ENCODE measurements around the gene PTPRG.
A peak's percentile ranks its signal among the peaks of the same experiment; 100 is the strongest.

Gene PTPRG

DNA sequence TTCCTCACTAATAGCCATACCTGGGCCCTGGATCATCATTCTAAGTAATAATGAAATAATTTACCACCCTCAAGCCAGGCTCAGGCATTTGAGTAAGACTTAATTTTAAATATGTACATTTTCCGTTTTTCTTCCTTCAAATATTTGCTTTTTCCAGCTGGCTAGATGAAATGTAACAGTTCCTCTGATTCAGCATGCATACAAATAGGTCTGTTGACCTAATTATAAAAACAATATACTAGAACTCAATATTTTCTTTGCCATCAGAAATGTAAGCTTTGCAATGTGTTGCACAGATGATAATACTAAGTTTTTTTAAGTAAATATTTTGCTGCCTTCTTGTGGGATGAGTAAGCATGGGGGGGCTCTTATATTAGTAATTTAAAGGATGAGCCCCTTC, 720.4 kb downstream of the PTPRG start:
- no peak for DNase-seq (ENCODE audit: low spot score)

DNA sequence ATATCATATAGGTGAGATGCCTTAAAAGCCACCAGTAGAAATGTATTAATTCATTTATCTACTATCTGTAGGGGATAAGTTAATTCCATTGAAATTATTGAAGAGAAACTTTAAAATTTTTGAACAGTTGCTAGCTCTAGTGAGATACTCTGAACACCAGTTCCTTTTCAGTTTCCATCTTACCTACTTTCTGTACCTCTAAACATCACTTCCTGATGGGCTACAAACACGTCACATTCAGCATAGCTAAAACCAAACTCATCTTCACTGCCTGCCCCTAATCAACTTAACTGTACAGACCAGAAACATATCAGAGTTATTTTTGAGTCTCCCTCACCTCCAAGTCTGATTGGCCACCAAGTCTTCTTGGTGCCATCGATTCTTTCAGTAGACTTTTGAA, 723.1 kb downstream of the PTPRG start:
- no peak for DNase-seq (ENCODE audit: low spot score)

DNA sequence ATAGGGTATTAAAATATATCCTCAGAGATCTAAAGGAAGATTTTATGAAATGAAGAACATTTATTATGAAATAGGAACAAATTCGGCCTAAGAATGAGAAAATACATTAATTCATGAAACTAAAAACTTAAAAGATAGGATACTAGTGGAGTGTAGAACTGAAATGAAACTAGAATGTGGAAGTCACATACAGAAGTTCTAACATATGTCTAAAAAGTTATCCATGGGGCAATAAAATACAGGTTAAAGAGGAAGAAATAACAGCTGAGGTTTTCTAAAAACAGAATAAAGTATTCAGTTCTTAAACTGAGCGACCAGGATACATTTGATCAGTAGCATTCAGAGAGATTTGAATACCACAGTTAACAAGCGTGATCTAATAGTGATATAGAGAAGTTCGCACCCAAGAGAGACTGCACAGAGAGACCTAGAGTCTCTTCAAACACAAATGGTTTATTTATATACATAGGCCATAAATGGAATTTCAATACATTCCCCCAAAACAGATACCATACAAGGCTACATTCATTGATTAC, 726.1 kb downstream of the PTPRG start:
- DNase-seq (ENCODE audit: low spot score): no peak

DNA sequence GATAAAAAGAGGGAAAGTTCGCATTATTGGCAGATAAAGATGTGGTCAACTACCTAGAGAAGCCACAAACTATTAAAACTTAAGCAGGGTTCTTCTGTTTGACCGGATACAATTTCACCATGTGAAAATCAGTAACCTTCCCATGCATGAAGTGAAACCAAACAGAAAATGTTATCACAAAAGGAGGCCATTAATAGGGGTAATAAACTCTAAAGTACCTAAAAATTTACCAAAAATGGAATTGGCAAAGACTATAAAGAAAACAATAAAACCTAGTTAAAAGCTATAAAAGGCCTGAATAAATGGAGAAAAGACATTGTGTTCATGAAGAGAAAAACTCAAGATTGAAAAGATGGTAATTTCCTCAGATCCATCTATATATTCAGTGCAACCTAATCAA, 728.6 kb downstream of the PTPRG start:
- DNase-seq (ENCODE audit: low spot score): no peak

DNA sequence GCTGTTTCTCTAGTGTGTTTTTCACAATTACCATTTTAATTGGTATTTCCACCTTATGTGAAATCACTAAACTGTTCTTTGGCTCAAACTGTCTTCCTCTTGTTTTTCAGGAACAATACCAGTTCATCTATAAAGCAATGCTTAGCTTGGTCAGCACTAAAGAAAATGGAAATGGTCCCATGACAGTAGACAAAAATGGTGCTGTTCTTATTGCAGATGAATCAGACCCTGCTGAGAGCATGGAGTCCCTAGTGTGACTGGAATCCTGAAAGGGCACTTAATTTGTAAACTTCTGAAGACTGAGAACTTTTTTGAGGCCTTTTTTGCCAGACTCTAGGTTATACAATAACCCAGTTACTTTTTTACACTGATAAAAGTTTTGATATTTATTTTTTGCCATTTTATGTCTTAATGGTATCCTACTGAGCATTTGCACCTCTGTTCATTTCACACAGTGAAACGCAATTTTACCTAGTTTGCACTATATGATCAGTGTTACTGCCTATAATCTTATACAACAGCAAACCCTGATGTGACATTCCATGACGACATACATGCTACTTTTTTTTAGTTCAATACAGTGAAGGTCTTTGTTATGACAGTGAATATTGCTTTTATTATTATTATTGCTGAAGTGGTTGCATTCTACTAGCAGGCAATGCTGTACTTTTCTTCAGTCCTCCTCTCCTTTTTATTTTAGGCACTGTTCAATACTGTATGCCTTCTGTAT, 731.8 kb downstream of the PTPRG start:
- no peak for DNase-seq (ENCODE audit: low spot score)

DNA sequence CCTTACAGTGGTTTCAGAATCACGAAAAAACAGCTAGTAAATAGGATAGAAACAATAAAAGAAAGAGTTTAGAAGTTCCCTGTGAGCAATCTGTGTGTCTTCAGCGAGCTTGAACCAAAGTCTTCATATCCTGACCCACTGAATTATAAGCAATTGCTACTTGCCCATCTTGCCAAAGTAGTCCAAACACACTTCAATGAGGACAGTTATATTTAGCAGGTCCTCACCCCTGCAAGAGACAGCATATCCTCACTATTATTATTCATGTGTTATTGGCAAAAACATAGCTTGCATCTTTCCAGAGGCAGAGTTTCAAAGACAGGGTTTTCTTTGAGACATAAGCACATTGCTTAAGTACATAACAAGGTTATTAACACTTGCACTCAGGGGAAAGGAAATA, 734.2 kb downstream of the PTPRG start:
- no peak for DNase-seq (ENCODE audit: low spot score)

DNA sequence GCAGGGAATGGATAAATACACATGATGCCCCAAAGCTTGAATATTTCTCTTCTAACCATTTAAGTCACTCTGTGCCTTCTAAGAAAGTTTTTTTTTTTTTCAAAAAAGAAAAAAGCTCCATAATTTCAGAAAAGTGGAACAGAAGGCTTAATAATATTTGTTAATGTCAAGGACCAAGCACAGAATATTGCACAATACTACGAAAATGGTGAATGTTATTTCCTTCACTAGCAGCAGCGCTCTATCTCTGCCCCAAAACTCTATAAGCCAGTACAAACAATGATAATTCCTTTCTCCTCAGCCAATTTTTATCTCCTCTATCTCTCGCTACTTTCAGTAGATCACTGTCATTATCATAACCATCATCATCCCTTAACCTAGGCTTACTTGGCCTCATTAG, 739.2 kb downstream of the PTPRG start:
- DNase-seq (ENCODE audit: low spot score): no peak

DNA sequence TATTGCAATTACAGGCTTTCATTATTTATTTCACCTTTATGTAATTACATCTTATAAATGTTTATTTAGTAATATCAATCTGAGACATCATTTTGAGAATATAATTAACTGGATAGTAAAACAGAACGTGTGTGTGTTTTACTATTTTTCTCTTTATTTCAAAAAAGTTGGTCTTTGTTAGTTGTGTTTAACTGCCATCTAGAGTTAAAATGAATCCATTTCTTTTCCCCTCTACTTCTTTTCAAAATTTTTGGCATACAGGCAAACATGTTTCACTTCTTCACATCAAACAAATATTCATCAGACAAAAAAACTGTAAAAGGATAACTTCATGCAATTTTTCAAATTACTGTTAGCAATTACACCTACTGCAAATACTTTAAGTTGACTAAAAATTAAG, 750.8 kb downstream of the PTPRG start:
- DNase-seq (ENCODE audit: low spot score): no peak

DNA sequence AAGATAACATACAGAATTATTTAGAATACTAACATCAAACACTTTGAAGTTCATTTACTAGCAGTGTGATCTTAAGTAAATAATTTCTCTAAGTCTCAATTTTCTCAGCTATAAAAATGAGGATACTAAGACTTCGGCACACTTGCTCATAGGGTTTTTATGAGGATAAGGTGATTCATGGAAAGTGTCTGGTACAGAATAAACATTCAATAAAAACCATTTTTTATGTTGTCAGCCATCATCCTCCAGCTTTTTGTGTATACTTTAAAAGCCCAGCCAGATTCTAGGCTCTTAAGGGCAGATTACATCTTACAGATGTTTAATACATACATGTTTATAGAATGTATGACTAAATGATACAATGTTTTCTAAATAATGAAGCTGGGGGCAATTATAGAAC, 755.2 kb downstream of the PTPRG start:
- DNase-seq (ENCODE audit: low spot score): no peak

DNA sequence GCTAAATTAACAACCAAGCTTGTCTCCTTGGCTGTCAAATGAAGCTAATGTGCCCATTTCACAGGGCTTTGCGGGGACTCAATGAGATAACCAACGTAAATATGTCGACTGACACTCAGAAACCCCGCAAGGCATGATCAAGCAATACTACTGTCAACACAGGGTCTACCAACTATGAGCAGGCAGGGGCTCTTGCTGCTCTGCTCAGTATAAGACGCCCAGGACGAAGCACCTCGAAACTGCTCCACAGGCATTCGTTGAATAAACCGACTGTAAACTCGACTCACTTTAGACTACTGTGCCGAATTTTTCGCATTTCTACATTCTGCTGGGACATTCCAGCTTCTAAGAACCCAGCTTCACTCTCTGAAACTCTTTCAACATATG, 757.0 kb downstream of the PTPRG start:
- DNase-seq (ENCODE audit: low spot score): no peak

DNA sequence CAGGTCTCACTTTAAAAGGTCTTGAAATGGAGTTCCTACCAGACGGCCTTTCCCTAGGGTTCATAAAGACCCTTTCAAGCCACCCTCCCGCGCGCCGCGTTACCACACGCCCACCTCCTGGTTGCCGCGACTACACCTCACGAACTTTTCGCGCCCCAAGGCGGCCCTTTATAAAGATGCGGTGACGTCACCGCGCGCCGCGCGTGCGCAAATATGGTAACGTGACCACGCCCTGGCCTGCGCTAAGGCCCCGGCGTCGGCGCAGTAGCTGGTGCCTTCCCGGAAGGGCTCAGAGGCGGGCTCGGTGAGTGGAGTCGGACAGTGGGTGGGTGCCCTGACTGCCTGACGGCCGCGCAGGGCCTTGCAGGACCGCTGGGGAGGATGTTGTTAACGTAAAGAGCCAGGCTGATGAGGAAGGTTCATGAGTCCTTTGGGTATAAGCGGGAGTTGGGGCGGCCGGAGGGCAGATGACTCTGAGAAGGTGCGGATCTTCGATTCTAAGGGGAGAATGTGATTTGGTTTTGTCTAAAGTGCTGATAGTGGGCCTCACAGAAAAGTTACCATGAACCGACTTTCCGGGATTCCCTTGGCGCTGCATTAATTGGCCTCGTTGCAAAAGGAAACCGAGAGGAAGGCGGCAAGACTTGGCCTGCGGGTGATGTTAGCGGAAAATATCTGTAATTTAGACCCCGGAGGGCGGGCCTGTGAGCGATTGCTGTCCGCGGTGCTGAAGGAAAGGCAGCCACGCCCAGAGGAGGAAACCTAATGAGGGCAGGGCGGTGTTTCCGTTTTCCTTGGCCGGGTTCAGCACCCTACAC, 757.6 kb downstream of the PTPRG start:
- peak; percentile 79 for DNase-seq (ENCODE audit: low spot score)

DNA sequence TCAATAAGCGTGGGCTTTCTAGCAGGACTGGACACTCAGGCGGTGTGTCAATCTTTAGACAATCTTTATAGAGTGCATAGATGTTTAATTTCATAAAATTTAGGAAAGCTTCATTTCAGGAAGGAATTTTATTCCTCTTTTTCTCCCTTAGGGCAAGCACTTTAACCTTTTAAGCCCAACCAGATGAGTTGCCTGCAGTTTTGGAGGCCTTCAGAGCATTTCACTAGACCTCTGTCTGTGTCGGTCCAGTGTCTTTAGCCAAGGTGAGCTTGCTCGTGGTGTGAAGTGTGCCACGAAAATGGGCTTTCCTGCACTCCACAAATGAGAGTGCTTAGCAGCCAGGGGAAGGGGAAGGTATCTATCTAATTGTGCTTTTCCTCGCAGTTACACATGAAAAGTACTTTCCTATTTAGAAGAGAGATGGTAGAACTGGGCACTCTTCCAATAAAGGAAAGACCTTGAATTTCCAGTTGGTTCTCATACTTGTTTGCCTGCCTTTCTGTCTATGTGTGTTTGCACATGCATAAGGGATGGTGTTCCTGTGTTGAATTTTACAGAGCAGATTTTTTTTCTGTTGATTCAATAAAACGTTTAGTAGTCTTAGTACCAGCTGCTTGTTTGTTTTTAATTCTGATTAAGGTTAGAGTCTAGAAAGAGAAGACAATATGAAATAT, 758.3 kb downstream of the PTPRG start:
- DNase-seq (ENCODE audit: low spot score): no peak

DNA sequence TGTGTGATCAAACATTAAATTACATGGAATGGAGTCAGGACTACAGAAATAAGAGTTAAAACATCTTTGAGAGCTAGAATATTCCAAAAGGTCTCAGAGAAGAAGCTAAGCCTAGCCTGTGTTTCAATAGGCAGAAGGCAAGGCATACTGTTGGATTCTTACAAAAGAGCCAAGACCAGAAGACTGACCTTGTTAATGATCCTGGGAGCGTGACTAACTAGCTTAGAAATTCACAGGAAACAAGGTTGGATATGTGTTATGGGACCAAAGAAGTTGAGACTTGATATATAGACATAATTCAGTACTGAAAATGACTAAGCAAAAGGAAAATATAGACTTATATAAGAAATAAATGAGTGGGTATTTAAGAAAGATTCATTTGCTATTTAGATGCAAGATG, 761.9 kb downstream of the PTPRG start:
- no peak for DNase-seq (ENCODE audit: low spot score)

DNA sequence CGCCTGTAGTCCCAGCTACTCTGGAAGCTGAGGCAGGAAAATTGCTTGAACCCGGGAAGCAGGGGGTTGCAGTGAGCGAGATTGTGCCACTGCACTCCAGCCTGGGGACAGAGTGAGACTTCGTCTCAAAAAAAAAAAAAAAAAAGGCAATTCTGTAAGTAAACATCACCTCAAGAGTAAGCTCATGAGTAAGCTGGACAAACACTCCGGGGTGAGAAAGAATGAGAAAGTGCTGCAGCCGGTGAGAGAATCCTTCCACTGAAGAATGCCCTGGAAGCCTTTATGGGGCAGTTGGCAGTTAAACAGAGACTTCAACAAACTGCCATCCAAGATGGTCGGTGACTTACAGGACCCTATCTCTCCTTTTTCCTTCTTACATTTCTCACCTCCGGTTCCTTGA, 764.5 kb downstream of the PTPRG start:
- no peak for DNase-seq (ENCODE audit: low spot score)

DNA sequence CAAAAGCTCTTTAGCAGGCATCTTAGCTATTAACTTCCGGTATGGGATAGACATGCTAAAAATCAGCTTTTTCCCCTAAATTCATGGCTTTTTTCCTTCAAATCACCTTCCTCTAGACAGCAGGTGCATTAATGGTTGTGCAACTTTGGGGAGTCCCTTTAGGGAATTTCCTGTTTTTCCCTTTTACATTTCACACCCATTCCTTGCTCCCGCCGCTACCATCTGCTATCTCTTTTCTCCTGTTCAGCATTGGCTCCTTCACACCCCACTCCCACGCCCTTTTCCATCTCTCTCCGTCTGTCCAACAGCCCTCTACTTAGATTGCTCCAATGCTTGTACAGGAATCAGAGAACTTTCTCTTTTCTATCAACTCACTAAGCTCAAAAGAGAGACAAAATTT, 768.6 kb downstream of the PTPRG start:
- DNase-seq (ENCODE audit: low spot score): no peak

DNA sequence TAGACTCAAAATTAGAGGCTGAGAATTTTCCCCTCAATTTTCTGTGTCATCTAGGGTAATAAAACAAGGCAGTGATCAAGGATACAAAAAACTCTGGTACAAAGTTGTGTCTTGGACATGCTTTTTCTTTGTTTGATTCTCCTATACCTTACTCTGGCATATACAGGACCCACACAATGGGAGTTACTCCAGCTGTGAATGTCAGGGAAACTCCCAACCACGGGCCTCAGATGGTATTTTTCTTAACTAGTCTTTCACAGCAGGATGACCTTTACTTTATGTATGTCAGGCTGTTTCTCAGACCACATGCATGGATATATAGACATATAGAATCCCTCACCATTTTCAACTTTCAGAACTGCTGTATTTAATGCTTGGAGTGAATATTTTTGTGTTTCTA, 770.6 kb downstream of the PTPRG start:
- DNase-seq (ENCODE audit: low spot score): no peak

DNA sequence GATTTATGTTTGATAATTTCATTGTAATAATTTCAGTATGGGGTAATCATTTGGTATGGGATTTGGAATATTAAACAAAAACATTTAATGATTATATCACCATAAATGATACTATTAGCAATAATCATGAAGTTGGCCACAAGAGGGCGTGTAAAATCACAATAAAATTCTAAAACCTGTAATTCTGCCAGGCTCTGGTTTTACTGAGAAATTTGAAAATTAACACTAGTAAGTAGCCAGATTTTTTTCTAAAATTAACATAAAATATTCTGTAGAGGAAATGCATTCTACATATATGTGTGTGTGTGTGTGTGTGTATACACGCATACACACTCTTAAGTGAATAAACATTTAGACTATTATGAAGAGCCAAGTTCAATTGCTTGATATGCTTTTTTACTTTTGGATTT, 771.5 kb downstream of the PTPRG start:
- DNase-seq (ENCODE audit: low spot score): peak; percentile 30

DNA sequence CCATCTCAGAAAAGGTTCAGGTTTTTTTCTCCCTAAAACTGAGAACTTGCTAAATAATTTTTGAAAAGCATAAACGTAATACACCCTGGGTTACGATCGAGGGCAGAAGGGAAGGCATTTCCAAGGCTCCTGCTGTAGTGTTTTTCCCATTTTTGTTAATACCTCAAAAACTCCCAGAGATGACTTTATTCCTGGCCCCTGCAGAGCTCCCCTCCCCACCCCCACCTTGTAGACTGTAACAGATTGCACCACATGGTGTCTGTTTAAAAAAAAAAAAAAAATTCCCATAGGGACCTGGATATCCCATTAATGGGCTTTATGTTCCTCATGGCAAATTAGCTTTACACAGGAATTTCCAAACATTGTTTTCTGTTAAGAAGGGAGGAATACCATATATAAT, 773.8 kb downstream of the PTPRG start:
- DNase-seq (ENCODE audit: low spot score): no peak

DNA sequence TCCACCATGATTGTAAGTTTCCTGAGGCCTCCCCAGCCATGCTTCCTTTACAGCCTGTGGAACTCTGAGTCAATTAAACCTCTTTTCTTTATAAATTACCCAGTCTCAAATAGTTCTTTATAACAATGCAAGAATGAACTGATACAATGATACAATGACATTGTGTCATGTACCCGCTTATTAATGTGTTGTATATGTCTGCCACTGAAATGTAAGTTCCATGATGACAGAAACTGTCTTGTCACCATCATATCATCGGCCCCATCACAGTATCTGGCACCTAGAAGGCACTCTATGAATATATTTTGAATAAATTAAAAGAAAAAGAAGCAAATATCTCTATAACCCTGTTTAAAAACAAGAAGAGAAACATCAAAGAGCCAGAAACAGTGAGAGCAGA, 782.4 kb downstream of the PTPRG start:
- DNase-seq (ENCODE audit: low spot score): no peak
